ENCODE measurements around the gene KLK10.

The KLK10 gene

DNA sequence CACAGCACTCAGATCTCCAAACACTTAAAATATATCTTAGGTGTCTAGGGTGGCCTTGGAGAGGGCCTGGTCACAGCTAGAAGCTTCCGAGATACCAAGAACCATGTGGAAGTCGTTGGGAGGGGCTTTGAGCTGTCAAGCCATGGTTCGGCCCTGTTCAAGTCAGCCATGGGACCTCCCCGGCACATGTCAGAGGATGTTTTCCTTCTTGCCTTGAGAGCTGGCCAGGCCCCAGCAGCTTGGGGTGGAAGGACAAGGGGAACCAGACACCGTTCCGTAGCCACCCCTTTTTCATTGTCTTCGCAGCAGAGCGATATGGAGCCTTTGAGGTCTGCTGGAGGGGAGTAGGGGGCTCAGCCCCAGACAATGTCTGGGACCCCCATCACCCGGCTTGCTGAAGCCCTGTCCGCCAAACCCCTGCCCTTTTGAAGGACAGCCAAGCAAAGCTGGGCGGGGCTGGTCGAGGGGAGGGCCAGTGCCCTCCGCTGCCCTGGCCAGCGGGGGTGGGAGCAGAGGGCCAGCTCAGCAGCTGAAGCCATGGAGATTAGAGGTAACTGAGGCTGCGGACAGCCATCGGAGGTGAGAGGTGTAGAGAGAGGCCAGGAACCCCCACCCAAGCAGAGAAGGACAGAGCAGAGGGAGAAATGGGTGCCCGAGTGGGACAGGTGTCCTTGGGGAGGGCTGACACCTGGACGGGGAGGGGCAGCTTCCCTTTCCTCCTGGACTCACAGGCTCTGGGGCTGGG, 6.5 kb upstream of the KLK10 start:
- DNase-seq (no peak), ATAC-seq (no peak)

DNA sequence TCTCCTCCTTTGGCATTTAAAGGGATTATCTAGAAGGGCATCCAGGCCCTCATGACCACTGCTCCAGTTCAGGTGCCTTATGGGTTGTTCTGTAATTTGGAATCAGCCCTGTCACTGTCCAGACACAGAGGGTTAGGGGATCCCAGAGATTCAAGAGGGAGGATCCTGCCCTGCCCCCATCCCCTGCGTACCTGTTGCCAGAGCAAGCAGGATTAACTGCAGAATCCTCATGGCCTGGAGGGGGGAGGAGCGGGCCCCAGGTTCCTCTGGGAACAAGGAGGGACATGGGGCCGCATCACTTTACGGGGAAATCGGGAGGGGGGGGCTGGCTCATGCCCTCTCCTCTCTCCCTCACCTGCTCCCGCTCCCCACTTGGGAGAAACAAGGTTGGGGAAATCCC, 5.9 kb upstream of the KLK10 start:
- ATAC-seq (no peak), DNase-seq (no peak)

DNA sequence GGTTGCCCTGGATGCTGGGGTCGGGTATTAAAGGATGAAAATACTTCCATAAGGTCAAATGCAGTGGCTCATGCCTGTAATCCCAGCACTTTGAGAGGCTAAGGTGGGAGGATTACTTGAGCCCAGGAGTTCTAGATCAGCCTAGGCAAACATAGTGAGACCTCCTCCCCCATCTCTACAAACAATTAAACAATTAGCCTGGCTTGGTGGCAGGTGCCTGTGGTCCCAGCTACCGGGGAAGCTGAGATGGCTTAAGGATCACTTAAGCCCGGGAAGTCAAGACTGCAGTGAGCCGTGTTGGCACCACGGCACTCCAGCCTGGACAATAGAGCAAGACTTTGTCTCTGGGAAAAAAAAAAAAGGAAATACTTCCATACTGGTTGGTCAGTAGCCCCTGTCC, 5.4 kb upstream of the KLK10 start:
- no peak for DNase-seq
- no peak for ATAC-seq

DNA sequence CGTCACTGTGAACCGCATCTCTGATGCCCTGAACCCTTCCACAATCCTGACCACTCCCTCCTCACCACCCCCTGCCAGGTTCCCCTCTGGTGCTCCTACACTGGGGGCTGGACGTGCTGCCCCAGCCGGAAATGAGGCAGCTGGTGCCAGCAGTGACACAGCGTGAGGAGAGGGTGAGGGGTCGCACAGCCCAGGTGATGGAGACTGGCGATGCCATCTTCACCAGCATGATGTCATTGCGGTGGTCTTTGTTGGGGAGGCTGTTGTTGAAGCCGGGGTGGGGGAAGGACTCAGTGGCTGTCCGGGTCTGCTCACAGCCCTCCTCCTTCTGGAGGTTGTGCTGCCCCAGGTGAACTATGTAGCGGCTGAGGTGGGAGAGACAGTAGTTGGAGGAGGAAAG, 4.4 kb upstream of the KLK10 start:
- DNase-seq (no peak), ATAC-seq (no peak)

DNA sequence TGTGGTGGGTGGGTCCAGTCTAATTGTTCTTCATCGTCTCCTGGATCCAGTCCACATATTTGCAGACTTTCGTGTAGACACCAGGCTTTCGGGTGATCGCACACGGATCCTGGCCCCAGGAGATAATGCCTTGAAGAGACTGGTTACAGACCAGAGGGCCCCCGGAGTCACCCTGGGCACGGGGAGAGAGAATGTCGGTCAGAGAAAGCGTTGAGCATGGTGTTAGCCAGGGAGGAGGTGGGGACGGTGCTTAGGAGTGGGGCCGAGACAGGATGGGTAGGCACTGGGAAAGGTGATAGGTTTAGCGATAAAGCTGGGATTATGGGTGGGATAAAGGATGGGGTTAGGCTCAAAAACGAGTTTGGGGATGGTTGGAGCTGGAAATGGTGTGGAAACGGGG, 3.0 kb upstream of the KLK10 start:
- DNase-seq = no peak
- no peak for ATAC-seq

GRCh38 chr19:51020988-51021651, 1.6 kb upstream of the KLK10 start:
- no peak for DNase-seq
- no peak for ATAC-seq

DNA sequence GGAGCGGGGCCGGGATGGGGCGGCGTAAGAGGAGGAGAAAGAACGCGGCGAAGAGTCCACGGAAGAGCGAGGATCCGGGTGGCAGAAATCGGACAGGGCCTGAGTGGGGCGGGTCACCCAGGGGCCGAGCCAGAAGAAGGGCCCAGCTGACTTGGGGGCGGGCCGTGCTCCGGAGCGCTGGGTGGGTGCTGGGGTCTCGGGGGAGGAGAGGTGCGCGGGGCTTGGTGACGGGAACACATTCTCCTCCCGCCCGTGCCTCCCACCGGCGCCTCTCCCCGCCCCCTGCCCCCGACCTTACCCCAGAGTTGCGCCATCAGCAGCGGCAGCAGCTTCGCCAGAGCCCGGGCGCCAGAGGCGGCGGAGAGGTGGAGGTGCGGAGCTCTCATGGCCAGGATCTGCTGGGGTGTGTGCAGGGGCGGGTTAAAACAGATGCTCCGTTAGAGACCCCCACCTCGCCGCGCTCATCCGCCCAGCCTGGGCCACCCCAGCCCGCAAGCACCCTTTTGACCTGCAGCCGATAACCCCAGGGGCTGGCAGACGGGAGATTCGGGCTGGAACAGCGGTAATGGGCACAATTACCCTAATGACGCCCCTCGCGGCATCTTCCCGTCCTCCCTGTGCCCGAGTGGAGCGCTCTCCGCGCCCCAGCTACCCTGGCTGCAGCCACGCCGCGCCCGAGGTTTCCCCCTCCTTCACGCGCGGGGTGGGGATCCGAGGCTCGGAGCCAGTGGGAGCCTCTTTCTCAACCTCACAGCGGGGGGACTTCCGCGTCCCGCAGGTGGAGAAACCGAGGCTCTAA, 565 bp downstream of the KLK10 start:
- ATAC-seq = no peak
- no peak for DNase-seq

DNA sequence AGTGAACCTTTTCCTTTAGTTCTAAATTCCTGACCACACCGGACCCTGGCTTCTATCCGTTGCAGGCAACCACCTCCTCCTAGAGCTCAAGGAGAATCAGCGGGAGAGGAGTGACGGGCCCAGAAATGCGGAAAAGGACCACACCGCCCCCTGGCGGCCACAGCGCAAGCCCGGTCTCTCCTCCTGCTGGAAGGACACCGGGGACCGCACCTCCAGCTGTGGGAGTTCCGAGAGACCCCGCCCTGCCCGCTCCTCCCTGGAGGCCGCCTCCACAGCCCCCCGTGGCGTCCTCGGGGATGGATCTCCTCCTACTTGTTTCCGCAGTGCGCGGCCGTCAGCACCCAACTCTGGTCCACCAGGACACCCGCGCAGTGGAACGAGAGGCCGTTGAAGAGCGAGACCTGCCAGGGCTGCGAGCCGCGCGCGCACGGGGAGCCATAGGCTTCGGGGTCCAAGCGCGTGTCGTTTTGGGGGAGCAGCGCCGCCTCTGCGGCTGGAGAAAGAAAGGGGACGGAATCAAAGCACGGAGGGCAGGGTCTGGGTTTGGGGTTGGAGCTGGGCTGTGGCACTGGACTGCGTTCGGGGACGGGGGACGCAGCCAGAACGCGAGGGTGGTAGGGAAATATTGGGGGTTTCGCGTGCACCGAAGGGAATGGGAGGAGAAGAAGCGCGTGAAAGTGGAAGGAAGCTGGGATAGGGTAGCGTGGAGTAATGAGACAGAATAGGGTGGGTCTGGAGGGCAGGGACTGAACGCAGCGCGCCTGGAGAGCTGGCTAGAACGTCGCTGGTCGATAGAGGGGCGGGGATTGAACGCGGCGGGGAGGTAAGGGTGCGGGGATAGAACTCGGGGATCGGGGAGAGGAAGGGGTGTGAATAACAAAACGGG, 2.5 kb downstream of the KLK10 start:
- DNase-seq (peak; percentile 68), ATAC-seq (no peak)

GRCh38 chr19:51015691-51016267, 3.7 kb downstream of the KLK10 start:
- ATAC-seq = no peak
- no peak for DNase-seq

DNA sequence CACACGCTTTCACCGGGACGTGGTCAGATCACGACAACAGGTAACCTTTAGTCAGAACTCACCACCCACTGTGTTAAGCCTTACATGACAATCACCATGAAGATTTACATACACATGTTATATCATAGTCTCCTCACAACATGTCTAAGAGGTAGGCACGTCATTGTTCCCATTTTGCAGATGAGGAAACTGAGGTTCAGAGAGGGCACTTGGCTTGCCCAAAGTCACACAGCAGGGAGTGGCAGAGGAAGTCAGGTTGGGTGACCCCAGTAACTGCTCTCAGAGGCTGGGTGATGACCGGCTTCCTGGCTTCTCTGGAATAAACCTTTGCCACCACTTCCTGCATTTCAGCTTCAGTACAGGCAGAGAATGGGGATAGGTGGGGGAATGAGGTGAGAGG, 5.3 kb downstream of the KLK10 start:
- ATAC-seq (no peak), DNase-seq (no peak)

- ATAC-seq (no peak), DNase-seq (no peak)
These were observed 6.8 kb downstream of the KLK10 start for GRCh38 chr19:51012661-51013190.

DNA sequence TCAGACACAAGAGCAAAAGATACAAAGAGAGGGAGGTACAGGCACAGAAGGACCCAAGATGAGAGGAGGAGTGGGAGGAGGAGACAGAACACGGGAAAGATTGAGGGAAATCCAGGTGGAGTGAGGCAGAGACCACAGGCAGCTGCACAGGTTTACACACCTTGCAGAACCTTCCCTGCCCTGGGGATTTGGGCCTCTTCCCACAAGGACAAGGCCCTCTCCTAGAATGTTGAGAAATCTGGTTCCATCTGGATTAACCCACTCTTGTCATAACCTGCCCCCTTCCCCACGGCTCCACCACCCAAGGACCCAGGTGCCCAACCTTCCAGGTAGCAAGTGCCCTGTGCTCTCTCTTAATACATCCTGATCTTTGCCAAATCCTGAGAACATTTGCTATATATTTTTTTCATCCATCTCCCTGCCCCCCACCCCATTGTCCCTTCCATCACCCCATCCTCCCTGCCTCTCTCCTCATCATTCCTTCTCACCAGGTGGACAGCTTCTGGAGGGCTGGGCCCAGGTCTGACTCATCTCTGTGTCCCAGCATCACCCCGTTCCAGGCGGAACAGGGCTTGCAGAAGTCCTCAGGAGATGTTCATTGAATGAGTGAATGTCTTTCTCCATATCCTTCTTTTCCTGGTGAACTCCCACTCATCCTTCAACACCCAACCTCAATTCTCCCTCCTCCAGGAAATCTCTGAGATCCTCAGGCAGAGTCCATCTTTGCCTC, 9.3 kb downstream of the KLK10 start:
- ATAC-seq (no peak), DNase-seq (no peak)

GRCh38 chr19:51009061-51009891, 10.2 kb downstream of the KLK10 start:
- ATAC-seq = no peak
- no peak for DNase-seq

- DNase-seq (no peak), ATAC-seq (no peak)
These were observed 12.0 kb downstream of the KLK10 start for GRCh38 chr19:51007488-51007887.

DNA sequence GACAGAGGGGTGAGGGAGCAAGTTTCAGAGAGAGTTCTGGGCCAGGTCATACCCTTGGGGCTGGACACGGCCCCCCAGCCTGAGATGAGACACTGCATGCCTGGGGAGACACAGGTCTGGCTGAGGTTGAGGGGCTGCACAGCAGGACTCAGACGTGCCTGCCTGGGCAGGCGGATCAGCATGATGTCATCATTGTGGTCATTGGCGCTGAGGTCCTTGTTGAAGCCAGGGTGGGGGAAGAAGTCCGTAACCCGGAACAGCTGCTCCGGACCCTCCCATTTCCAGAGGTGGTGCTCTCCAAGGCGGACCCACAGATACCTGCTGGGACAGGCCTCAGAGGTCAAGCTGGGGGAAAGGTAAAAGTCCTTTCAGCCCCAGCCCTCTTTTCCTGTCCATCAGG, 13.1 kb downstream of the KLK10 start:
- ATAC-seq = no peak

GRCh38 chr19:51005248-51005647, 14.3 kb downstream of the KLK10 start:
- DNase-seq (no peak), ATAC-seq (no peak)

More for the DNA sequence above, 13.1 kb downstream of the KLK10 start:
- DNase-seq = no peak

- DNase-seq (no peak), ATAC-seq (no peak)
These were observed 16.2 kb downstream of the KLK10 start for GRCh38 chr19:51003316-51003715.

- peak; percentile 30 for DNase-seq
- ATAC-seq = no peak
These were observed 16.8 kb downstream of the KLK10 start for GRCh38 chr19:51002542-51003311.

GRCh38 chr19:51002089-51002532, 17.4 kb downstream of the KLK10 start:
- DNase-seq (no peak), ATAC-seq (no peak)

Measured in stimulated activated naive CD8-positive, alpha-beta T cell treated with anti-CD3 and anti-CD28 coated beads, Interleukin-15, Interleukin-2, amounts not matched to agents 100 U/mL and 50 U/mL, for 24 hours (primary cell).